Left renal pelvis (tissue), 4 donors: Measurements from ENCODE around the gene CLSTN2. TPM values are rescaled to one million over a fixed set of nuclear protein-coding genes. Genes with fewer than 3 reads are reported as not detected.

Experiments
- DNase-seq, 4 donors: peaks; one replicate each; pipeline ENCODE4 v3.0.0-alpha.2; 2013; ENCODE audit warnings: low read depth in 4 of 4, low spot score in 3 of 4
- polyA plus RNA-seq, 4 donors: library from polyadenylated mRNA; unstranded; fragments of 120-200 nt; gene quantifications; one replicate each; pipeline ENCODE4 v1.2.1, GENCODE V29; 2013; ENCODE audit not compliant: insufficient read length in 4 of 4

The CLSTN2 gene
- polyA plus RNA-seq, 4 donors: 1.1 to 6.1 (median 2.1) TPM

DNA sequence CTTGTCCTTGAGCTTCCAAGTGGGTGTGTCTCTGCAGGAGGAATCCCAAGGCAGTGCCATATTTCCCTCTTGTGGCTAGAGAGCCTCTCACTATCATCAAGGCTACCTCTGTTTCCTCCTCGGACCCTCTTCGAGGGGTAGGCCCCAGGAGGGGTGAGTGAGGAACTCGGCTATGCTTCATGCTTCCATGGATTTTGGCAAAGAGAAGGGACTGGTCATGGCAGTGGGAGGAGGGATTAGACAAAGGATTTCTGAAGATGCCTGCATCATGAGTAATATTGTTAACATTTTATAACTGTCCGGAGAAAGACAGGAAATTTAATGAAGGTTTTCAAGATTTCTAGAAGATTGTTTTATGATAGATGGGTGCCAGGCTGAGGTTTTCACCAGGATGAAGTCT lies 241.5 kb downstream of the CLSTN2 start:
- DNase-seq: no peak

DNA sequence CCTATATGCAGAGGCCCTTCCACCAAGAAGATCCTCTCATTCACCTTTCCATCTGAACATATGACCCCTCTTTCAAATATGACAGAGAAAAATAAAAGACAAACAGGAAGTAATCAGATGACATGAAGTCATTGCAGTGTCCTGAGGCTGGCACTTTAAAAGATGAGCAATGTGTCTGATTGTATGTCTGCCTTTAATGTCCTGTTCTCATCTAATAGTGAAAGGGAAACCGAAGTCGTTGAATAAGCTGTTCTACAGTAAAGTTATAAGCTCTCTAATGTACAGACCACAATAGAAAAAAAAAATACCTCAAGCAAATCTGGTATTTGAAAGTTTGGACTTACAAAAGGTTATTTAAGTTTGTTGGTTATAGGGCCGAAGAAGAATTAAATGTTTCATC lies 243.0 kb downstream of the CLSTN2 start:
- DNase-seq: no peak

DNA sequence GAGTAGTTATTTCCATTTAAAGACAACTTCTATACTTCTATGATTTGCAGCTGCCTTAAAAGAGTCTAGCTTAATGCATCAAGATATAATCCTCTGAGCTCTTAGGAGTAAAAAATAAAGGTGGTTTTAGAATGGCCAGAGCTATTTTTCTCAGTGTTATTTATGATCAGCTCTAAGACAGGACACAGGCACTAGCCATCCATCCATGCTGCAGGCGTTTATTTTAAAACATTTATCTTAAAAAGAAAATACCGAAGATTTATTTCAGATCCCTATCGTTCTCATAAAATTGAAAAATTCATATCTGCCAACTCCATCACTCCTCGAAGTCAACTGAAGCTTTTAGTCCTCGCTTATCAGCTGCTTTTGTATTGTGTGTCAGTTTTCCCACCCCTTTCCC lies 243.5 kb downstream of the CLSTN2 start:
- no peak for DNase-seq

DNA sequence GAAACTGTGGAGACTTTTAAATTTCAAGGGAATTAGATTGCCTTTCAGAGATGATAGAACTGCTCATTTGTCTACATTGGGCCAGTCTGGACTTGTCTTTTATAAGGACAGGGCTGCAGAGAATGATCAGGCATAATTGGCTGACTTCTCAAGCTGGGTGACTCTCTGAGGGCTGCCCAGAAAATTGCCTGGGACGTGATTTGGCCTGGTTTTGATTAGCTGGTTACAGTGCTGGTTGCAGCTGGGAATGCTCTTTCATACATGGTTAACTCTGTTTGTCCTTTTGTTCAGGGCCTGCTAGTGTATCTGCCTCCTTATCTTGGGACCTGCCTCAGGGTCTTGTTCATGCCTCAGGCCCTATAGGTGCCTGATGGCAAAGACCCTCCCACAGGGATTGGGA lies 245.6 kb downstream of the CLSTN2 start:
- no peak for DNase-seq

DNA sequence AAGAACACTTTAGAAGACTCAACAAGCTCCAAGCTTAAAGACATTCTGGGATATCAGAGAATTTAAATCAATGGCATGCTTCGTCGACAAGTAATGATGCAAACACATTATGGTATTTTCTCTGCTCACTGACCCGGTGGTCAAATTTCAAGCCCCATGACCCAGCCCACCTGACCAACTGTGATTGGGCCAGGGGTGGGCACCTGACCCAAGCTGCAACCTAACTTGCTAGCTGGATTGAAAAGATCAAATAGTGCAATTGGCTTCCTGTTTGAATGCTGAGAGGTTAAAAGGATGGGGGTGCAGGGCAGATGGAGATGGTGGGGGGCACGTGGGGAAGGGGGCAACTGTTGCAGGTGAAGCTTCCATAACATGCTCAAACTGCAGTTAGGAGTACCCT lies 250.4 kb downstream of the CLSTN2 start:
- no peak for DNase-seq

- peak; percentile 29 to 49 (median 36) for DNase-seq
Measured at GRCh38 chr3:140186421-140186920, 251.5 kb downstream of the CLSTN2 start.

DNA sequence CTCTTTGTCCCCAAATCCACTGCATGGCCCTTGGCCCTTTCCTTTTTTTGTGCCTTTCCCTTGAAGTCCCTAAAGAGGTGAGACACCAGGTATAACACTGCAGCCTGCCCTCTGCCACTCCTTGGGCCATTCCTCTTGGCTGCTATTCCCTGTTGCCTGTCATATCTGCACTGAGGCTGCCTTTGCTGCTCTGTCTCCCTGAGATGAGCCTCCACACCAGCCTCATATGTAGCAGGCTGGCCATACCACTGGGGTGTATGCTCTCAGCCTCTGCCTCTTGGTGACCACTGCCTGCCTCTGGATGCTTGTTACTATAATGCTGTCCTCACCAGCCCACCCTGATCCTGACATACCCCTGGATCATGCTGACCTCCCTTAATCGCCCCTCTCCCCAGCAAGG lies 252.0 kb downstream of the CLSTN2 start:
- DNase-seq: no peak

GRCh38 chr3:140187656-140188221 lies 252.8 kb downstream of the CLSTN2 start:
- no peak for DNase-seq

DNA sequence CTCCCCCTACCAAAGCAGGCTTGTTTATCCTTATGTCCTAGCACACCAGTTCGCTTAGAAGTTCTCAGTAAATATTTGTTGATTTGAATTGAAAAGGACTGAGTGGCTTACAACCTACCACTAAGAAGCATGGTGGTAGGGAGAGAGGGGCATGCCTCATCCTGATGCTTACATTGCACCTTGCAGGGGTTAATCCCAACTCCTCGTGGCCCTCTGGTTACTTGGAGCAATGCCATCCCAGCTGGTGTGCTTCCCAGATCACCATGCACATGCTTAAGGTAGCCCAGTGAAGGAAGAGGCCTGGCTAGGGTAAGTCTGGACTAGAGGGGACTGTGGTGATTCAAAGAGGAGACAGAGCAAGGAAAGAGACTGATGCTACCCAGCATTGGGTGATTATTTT lies 253.3 kb downstream of the CLSTN2 start:
- DNase-seq: no peak

DNA sequence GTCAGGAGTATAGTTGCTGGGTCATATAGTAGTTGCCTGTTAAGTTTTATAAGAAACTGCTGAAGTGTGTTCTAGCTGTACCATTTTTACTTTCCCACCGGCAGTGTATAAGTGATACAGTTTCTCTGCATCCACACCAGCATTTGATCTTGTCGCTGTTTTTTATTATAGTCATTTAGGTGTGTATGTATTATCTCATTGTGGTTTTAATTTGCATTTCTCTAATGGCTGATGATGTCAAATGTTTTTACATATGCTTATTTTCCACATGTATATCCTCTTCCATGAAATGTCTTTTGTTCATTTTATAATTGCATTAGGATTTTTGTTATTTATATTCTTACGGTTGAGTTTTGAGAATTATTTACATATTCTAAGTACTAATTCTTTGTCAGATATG lies 254.3 kb downstream of the CLSTN2 start:
- DNase-seq: no peak

DNA sequence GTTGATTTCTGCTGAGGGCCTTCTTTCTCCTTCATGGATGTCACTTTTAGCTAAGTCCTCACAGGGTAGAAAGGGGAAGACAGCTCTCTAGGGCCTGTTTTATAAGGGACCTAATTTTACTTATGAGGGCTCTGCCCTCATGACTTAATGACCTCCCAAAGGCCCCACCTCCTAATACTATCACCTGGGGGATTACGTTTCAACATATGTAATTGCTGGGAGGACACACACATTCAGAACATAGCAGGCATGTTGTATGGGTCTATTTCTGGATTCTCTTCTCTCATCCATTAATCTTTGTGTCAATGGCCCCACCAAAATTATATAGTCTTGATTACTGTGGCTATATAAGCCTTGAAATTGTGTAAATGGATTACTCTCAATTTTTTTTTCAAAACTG lies 255.0 kb downstream of the CLSTN2 start:
- DNase-seq: no peak

DNA sequence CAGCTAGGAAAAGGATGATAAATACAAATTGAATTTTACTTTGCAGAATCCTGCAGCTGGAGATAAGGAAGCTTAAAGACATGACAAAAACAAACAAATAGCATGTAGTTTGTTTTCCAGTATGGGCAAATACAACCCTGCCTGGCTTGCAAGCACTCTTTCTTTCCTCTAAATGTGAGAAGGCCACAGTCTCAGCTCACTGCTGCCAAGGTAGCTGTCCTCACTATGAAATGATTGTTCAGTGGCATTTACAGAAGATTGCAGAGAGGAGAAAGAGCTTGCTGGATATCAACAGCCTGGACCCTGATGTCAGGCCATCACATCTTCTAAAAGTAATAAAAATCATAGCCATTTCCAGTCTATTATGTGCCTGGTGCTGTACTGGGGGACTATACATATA lies 262.0 kb downstream of the CLSTN2 start:
- DNase-seq: no peak

- no peak for DNase-seq
Measured at GRCh38 chr3:140198242-140198641, 263.3 kb downstream of the CLSTN2 start.

GRCh38 chr3:140199008-140199407 lies 264.0 kb downstream of the CLSTN2 start:
- no peak for DNase-seq

DNA sequence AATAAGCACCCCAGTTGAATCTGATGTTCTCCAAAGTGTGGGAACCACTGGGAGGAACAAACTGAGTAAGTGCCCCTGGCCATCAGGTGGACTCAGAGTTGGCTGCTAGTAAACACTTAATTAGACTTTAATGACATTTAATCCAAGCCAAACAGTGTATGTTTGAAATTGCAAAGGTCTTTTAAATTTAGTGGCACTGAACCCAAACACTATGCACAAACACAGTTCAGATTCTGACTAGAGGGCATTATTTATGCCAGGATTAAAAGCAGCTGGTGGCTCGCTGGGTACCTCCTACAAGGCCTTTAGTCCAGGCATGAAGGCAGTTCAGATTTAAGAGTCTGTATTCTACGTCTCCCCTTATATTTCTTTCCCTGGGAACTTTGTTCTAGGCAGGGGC lies 264.8 kb downstream of the CLSTN2 start:
- DNase-seq: no peak

DNA sequence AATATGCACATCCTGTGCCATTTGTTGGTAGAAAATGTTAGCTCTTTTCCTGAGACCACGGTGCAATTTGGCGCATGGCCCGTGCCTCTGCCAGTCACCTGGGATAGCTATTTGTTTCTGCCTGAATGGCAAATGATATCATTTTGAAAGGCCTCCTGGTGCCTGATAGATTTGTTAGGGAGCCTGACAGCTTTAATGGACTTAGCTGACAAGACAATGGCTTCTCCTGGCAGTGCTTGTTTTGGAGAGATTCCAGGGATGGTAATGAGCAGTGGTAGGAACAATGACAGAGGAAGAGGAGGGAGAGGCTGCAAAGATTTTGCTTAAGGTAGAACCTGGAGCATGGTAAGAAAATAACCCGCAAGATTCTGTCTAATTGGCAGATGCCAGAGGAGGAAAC lies 268.5 kb downstream of the CLSTN2 start:
- DNase-seq: no peak

- no peak for DNase-seq
Measured at GRCh38 chr3:140204271-140204984, 269.4 kb downstream of the CLSTN2 start.

GRCh38 chr3:140205598-140205997 lies 270.6 kb downstream of the CLSTN2 start:
- no peak for DNase-seq

- DNase-seq: peak in 3 of 4 donors; percentile 26 to 42 (median 37)
Measured at GRCh38 chr3:140206196-140207040, 271.4 kb downstream of the CLSTN2 start.

DNA sequence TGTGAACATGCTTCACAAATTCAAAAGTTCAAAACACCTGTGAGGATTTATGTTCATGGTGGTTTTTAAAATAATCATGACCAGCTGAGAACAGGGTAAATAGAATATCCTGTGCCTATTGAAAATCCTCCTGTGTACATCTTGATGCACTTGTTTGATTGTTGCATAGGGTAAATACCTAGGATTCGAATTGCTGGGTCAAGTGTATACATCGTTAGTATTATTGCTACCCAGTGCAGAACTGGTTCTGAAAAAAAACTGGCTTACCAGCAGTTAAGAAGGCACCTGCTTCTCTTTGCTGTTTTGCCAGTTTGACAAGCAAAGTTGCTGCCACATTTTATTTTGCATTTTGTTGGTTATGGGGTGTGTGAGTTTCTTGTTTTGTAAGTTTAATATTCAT lies 272.6 kb downstream of the CLSTN2 start:
- no peak for DNase-seq

GRCh38 chr3:140216249-140216648 lies 281.3 kb downstream of the CLSTN2 start:
- DNase-seq: no peak

GRCh38 chr3:140219291-140219690 lies 284.3 kb downstream of the CLSTN2 start:
- peak in 1 of 4 donors; percentile 27 for DNase-seq
